Right lobe of liver (tissue), 4 donors: ENCODE measurements around the gene C16orf78.

Experiments
- CTCF ChIP-seq, 4 donors: fragments of 200-600 bp in 3 of 4; fragments of 450-650 bp in 1 of 4; IDR thresholded peaks; one replicate each; pipeline versions ENCODE4 v1.5.1 to v1.8.0; 2016 to 2022; ENCODE audit warnings: antibody characterized with exemption in 4 of 4, mild to moderate bottlenecking in 2 of 4
- POLR2A ChIP-seq: fragments of 450-650 bp; IDR thresholded peaks from one replicate; pipeline ENCODE4 v1.6.1; 2017; ENCODE audit warnings: antibody characterized with exemption, mild to moderate bottlenecking
- donor health status: DM: no; HTN: no; CAD: no.
- donor health status: DM: no; HTN: no; CAD: no.
- donor health status: DM: no; HTN: yes; CAD: no.

- TF ChIP-seq CTCF (IDR thresholded peaks at IDR 0.05) (no peak), POLR2A (no peak)
Observed at GRCh38 chr16:49377196-49377755, 3.7 kb downstream of the C16orf78 start.
